HG02885 (cell line): ENCODE data around the gene CFAP221.

Experiments
- ATAC-seq: cut with Tn5 transposase; IDR thresholded peaks from one replicate; pipeline ENCODE4 v1.9.1; 2021; ENCODE audit warnings: mild to moderate bottlenecking; ENCODE audit not compliant: unreplicated experiment, poor library complexity

CFAP221 gene

GRCh38 chr2:119638685-119639554, 94.7 kb downstream of the CFAP221 start:
- no peak for ATAC-seq

GRCh38 chr2:119641562-119642258, 97.5 kb downstream of the CFAP221 start:
- peak; percentile 98 for ATAC-seq

- no peak for ATAC-seq
These were observed 99.9 kb downstream of the CFAP221 start for GRCh38 chr2:119644186-119644585.

- ATAC-seq = no peak
These were observed 101.1 kb downstream of the CFAP221 start for GRCh38 chr2:119645173-119645855.

GRCh38 chr2:119646149-119646548, 101.9 kb downstream of the CFAP221 start:
- no peak for ATAC-seq

- ATAC-seq = peak; percentile 82
These were observed 103.4 kb downstream of the CFAP221 start for GRCh38 chr2:119647440-119648169.

GRCh38 chr2:119649364-119649917, 105.2 kb downstream of the CFAP221 start:
- no peak for ATAC-seq

- ATAC-seq = no peak
These were observed 106.0 kb downstream of the CFAP221 start for GRCh38 chr2:119650206-119650605.

- no peak for ATAC-seq
These were observed 106.7 kb downstream of the CFAP221 start for GRCh38 chr2:119650846-119651370.

- ATAC-seq = no peak
These were observed 113.4 kb downstream of the CFAP221 start for GRCh38 chr2:119657466-119658145.

- ATAC-seq = no peak
These were observed 115.5 kb downstream of the CFAP221 start for GRCh38 chr2:119659601-119660342.

- ATAC-seq = no peak
These were observed 116.1 kb downstream of the CFAP221 start for GRCh38 chr2:119660343-119660658.

GRCh38 chr2:119662297-119662696, 118.0 kb downstream of the CFAP221 start:
- no peak for ATAC-seq

- no peak for ATAC-seq
These were observed 124.3 kb downstream of the CFAP221 start for GRCh38 chr2:119668546-119668945.

- ATAC-seq = no peak
These were observed 126.8 kb downstream of the CFAP221 start for GRCh38 chr2:119671016-119671415.

GRCh38 chr2:119671752-119672151, 127.5 kb downstream of the CFAP221 start:
- no peak for ATAC-seq

- ATAC-seq = no peak
These were observed 128.1 kb downstream of the CFAP221 start for GRCh38 chr2:119672161-119672862.

- ATAC-seq = no peak
These were observed 129.5 kb downstream of the CFAP221 start for GRCh38 chr2:119673796-119674195.
